ENCODE results near the gene ITIH3. TPM values are rescaled to one million over a fixed set of nuclear protein-coding genes. Genes with fewer than 3 reads are reported as not detected.

The ITIH3 gene
- total RNA-seq, 1 experiment from 2014 or later, result not detected

- Histone ChIP-seq H3K4me3 (no peak overlapping the region), H3K9me3 (no peaks in the 10 kb centered on the region), H3K36me3 (no peaks in the 10 kb centered on the region), H3K27me3 (no peaks in the 10 kb centered on the region)
- DNase-seq, result no peak
These were observed 5.5 kb upstream of the ITIH3 start for GRCh38 chr3:52788890-52789745.

- H3K36me3 ChIP-seq, result no peaks in the 10 kb centered on the region
- no peak overlapping the region for H3K4me3 ChIP-seq
- DNase-seq, result no peak
- H3K27me3 ChIP-seq, result no peaks in the 10 kb centered on the region
- no peaks in the 10 kb centered on the region for H3K9me3 ChIP-seq
These were observed 4.9 kb upstream of the ITIH3 start for GRCh38 chr3:52789746-52790040.

GRCh38 chr3:52790337-52790736, 4.3 kb upstream of the ITIH3 start:
- DNase-seq, result no peak
- H3K27me3 ChIP-seq, result no peaks in the 10 kb centered on the region
- H3K36me3 ChIP-seq, result no peaks in the 10 kb centered on the region
- no peak overlapping the region for H3K4me3 ChIP-seq
- H3K9me3 ChIP-seq, result no peaks in the 10 kb centered on the region

GRCh38 chr3:52790741-52791140, 3.9 kb upstream of the ITIH3 start:
- Histone ChIP-seq H3K36me3 (no peaks in the 10 kb centered on the region), H3K9me3 (no peaks in the 10 kb centered on the region), H3K27me3 (no peaks in the 10 kb centered on the region), H3K4me3 (no peak overlapping the region)
- no peak for DNase-seq

GRCh38 chr3:52791366-52791765, 3.2 kb upstream of the ITIH3 start:
- Histone ChIP-seq H3K27me3 (no peaks in the 10 kb centered on the region), H3K9me3 (no peaks in the 10 kb centered on the region), H3K36me3 (no peaks in the 10 kb centered on the region), H3K4me3 (no peak overlapping the region)
- DNase-seq, result no peak

- no peak overlapping the region for H3K4me3 ChIP-seq
- H3K9me3 ChIP-seq, result no peaks in the 10 kb centered on the region
- H3K27me3 ChIP-seq, result no peaks in the 10 kb centered on the region
- DNase-seq, result no peak
- H3K36me3 ChIP-seq, result no peaks in the 10 kb centered on the region
These were observed 2.7 kb upstream of the ITIH3 start for GRCh38 chr3:52791928-52792327.

GRCh38 chr3:52792413-52792812, 2.2 kb upstream of the ITIH3 start:
- no peaks in the 10 kb centered on the region for H3K27me3 ChIP-seq
- H3K36me3 ChIP-seq, result no peaks in the 10 kb centered on the region
- no peak overlapping the region for H3K4me3 ChIP-seq
- H3K9me3 ChIP-seq, result no peaks in the 10 kb centered on the region
- DNase-seq, result no peak

GRCh38 chr3:52792961-52793695, 1.5 kb upstream of the ITIH3 start:
- Histone ChIP-seq H3K4me3 (no peak overlapping the region), H3K9me3 (no peaks in the 10 kb centered on the region), H3K27me3 (no peaks in the 10 kb centered on the region), H3K36me3 (no peaks in the 10 kb centered on the region)
- DNase-seq, result no peak

GRCh38 chr3:52793702-52794611, 639 bp upstream of the ITIH3 start:
- Histone ChIP-seq H3K27me3 (no peaks in the 10 kb centered on the region), H3K9me3 (no peaks in the 10 kb centered on the region), H3K36me3 (no peaks in the 10 kb centered on the region), H3K4me3 (no peak overlapping the region)
- DNase-seq, result no peak

GRCh38 chr3:52795298-52795900, 803 bp downstream of the ITIH3 start:
- H3K27me3 ChIP-seq, result no peaks in the 10 kb centered on the region
- no peak for DNase-seq
- H3K36me3 ChIP-seq, result no peaks in the 10 kb centered on the region

GRCh38 chr3:52796411-52796810, 1.8 kb downstream of the ITIH3 start:
- no peaks in the 10 kb centered on the region for H3K27me3 ChIP-seq
- no peaks in the 10 kb centered on the region for H3K9me3 ChIP-seq
- DNase-seq, result no peak
- no peak overlapping the region for H3K4me3 ChIP-seq
- H3K36me3 ChIP-seq, result no peaks in the 10 kb centered on the region

More at GRCh38 chr3:52795298-52795900, 803 bp downstream of the ITIH3 start:
- H3K4me3 ChIP-seq, result no peak overlapping the region
- no peaks in the 10 kb centered on the region for H3K9me3 ChIP-seq

- peak; percentile 40 for DNase-seq
- H3K9me3 ChIP-seq, result no peaks in the 10 kb centered on the region
These were observed 3.9 kb downstream of the ITIH3 start for GRCh38 chr3:52798376-52798977.

GRCh38 chr3:52798978-52799476, 4.4 kb downstream of the ITIH3 start:
- Histone ChIP-seq H3K9me3 (no peaks in the 10 kb centered on the region), H3K27me3 (no peaks in the 10 kb centered on the region), H3K36me3 (no peaks in the 10 kb centered on the region), H3K4me3 (no peak overlapping the region)
- DNase-seq, result peak; percentile 9

More at GRCh38 chr3:52798376-52798977, 3.9 kb downstream of the ITIH3 start:
- H3K27me3 ChIP-seq, result no peaks in the 10 kb centered on the region
- H3K36me3 ChIP-seq, result no peaks in the 10 kb centered on the region
- no peak overlapping the region for H3K4me3 ChIP-seq

- DNase-seq, result no peak
- Histone ChIP-seq H3K27me3 (no peaks in the 10 kb centered on the region), H3K9me3 (no peaks in the 10 kb centered on the region)
These were observed 5.5 kb downstream of the ITIH3 start for GRCh38 chr3:52800079-52800478.

GRCh38 chr3:52801839-52802238, 7.2 kb downstream of the ITIH3 start:
- Histone ChIP-seq H3K4me3 (no peak overlapping the region), H3K9me3 (no peaks in the 10 kb centered on the region), H3K27me3 (no peaks in the 10 kb centered on the region), H3K36me3 (no peaks in the 10 kb centered on the region)
- DNase-seq, result no peak

More at GRCh38 chr3:52800079-52800478, 5.5 kb downstream of the ITIH3 start:
- H3K4me3 ChIP-seq, result no peak overlapping the region
- H3K36me3 ChIP-seq, result no peaks in the 10 kb centered on the region

All from MG63 (cell line).